Activated CD4-positive, alpha-beta memory T cell treated with anti-CD3 and anti-CD28 coated beads, Interleukin-2, amount 10 ng/mL, durations not matched to agents 7 days and 5 days (primary cell): Measurements from ENCODE around the gene YBEY. TPM values are rescaled to one million over a fixed set of nuclear protein-coding genes. Genes with fewer than 3 reads are reported as not detected.

ENCODE experiments used
- total RNA-seq, 2 experiments: library from RNA; stranded (reverse); gene quantifications; one replicate each; pipeline ENCODE4 v1.2.3, GENCODE V29; 2021

Gene YBEY
- total RNA-seq, 2 experiments from 2014 or later = 10.8 to 12.1 TPM

Other genes with a start within 250 kb of the YBEY start
- gene COL6A2, start 188.2 kb upstream of the YBEY start, total RNA-seq = 1 to 10 TPM; 1.1 to 1.6 TPM
- under 1 TPM in 1 of 2 experiments, not detected in 1; 0.18 TPM for gene FTCD, start 130.8 kb upstream of the YBEY start, total RNA-seq
- gene SPATC1L, start 101.9 kb upstream of the YBEY start, total RNA-seq = 1 to 10 TPM; 4.2 to 4.4 TPM
- 10 to 100 TPM; 54.7 to 56.1 TPM for gene LSS, start 57.6 kb upstream of the YBEY start, total RNA-seq
- gene MCM3AP, start 731 bp upstream of the YBEY start, total RNA-seq = 100 to 1,000 TPM; 109 to 121 TPM
- gene C21orf58, start 37.5 kb downstream of the YBEY start, total RNA-seq = 10 to 100 TPM; 47.7 to 49.4 TPM
- gene PCNT, start 37.8 kb downstream of the YBEY start, total RNA-seq = 10 to 100 TPM; 63.7 to 63.9 TPM
- gene DIP2A, start 172.5 kb downstream of the YBEY start, total RNA-seq = 10 to 100 TPM; 52.9 to 53.2 TPM